Urinary bladder (tissue), 4 donors: ENCODE data around the gene AGPAT3. TPM values are rescaled to one million over a fixed set of nuclear protein-coding genes. Genes with fewer than 3 reads are reported as not detected.

Source experiments
- DNase-seq: peaks from one replicate; pipeline ENCODE4 v3.0.0-alpha.2; 2015; ENCODE audit errors: extremely low spot score
- H3K27ac ChIP-seq: one replicate; pipeline ENCODE4 v1.5.1; 2013; ENCODE audit warnings: low read depth, mild to moderate bottlenecking, moderate library complexity
- H3K36me3 ChIP-seq: one replicate; pipeline ENCODE4 v1.6.1; 2013; ENCODE audit warnings: mild to moderate bottlenecking, moderate library complexity; ENCODE audit not compliant: insufficient read depth
- H3K4me1 ChIP-seq: one replicate; pipeline ENCODE4 v1.6.1; 2013; ENCODE audit warnings: mild to moderate bottlenecking, moderate library complexity; ENCODE audit not compliant: insufficient read depth
- H3K4me3 ChIP-seq: one replicate; pipeline ENCODE4 v1.5.1; 2013; ENCODE audit warnings: low read depth, low read length
- WGBS: extraction: QIAGEN DNeasy Blood & Tissue Kit; methylation state at CpG from one replicate; pipeline ENCODE4 v1.1.7; 2013; 5-methylcytosine and 5-hydroxymethylcytosine counted together
- polyA plus RNA-seq: library from polyadenylated mRNA; stranded (reverse); fragments of 200-250 nt; gene quantifications from one replicate; pipeline ENCODE4 v1.2.3, GENCODE V29; 2013
- total RNA-seq: library from RNA; depleted of rRNA; stranded (reverse); fragments of >200 nt; gene quantifications from one replicate; pipeline ENCODE4 v1.2.3, GENCODE V29; 2014
- donor health status: healthy with polysubstance abuse.
- donor health status: healthy.

Gene AGPAT3
- total and polyA plus RNA-seq, 2 donors = 19.5 to 25.1 TPM

GRCh38 chr21:43904331-43904781, 39.3 kb downstream of the AGPAT3 start:
- DNase-seq = no peak
- H3K4me3 ChIP-seq = no peak overlapping the region
- no peak overlapping the region for H3K27ac ChIP-seq
- H3K36me3 ChIP-seq = no peaks in the 10 kb centered on the region
- H3K4me1 ChIP-seq = no peaks in the 10 kb centered on the region
- 88% methylated on average over 14 of the region's 14 CpGs for WGBS

- H3K27ac ChIP-seq = no peak overlapping the region
- H3K4me3 ChIP-seq = no peak overlapping the region
- no peak for DNase-seq
- no peaks in the 10 kb centered on the region for H3K36me3 ChIP-seq
- WGBS = 89% methylated on average over 16 of the region's 16 CpGs
- no peaks in the 10 kb centered on the region for H3K4me1 ChIP-seq
Measured at GRCh38 chr21:43905726-43906455, 40.9 kb downstream of the AGPAT3 start.

DNA sequence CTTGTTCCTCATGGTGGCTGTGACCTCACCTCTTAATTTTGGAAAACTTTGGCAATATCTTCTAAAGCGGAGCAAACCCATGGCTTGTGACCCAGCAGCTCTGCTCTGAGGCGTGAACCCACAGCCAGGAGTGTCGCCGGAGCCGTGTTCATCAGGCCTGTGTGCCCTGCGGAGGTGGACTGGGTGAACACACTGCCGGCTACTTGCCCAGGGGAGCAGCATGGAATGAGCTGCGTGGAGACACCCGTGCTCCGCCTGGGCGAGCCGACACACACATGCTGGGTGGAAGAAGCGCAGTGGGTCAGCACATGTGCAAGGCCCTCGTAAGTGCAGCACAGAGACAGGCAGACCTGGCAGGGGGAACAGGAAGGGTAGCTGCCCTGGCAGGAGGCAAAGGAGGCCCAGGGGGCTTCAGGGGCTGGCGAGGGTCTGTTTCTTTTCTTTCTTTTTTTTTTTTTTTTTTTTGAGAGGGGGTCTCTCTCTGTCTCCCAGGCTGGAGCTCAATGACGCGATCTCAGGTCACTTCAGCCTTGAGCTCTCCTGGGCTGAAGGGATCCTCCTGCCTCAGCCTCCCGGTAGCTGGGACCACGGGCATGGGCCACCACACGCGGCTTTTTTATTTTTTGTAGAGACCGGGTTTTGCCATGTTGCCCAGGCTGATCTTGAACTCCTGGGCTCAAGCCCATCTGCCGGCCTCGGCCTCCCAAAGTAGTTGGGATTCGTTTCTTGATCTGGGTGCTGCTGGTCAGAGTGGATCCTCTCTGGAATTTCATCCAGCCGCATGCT, 41.8 kb downstream of the AGPAT3 start:
- DNase-seq = no peak
- no peak overlapping the region for H3K4me3 ChIP-seq
- no peaks in the 10 kb centered on the region for H3K4me1 ChIP-seq
- H3K27ac ChIP-seq = no peak overlapping the region
- H3K36me3 ChIP-seq = no peaks in the 10 kb centered on the region
- 96% methylated on average over 26 of the region's 26 CpGs for WGBS

DNA sequence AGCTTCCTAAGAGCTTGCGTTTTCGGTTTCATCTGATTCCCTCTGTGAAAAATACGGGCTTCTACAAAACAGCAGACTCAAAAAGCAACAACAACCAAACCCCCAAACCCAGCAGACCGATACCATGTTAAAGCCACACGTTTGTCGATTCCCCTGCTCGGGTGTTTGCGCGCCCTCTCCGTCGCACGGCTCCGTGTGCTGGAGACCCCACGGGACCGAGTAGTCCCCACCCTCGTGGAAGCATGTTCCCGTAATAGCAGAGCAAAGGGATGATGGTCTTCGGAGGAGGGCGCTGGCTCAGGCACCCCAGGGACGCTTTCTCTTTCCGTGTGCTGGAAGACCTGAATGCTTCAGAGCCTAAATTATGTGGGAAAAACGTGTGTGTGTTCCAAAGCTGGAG, 42.7 kb downstream of the AGPAT3 start:
- WGBS = 85% methylated on average over 22 of the region's 22 CpGs
- no peak for DNase-seq
- H3K36me3 ChIP-seq = no peaks in the 10 kb centered on the region
- H3K4me1 ChIP-seq = no peaks in the 10 kb centered on the region
- H3K27ac ChIP-seq = no peak overlapping the region
- no peak overlapping the region for H3K4me3 ChIP-seq

- WGBS = 75% methylated on average over 8 of the region's 8 CpGs
- Histone ChIP-seq H3K4me1 (no peaks in the 10 kb centered on the region), H3K36me3 (no peaks in the 10 kb centered on the region), H3K4me3 (no peak overlapping the region), H3K27ac (no peak overlapping the region)
- no peak for DNase-seq
Measured at GRCh38 chr21:43908167-43908566, 43.1 kb downstream of the AGPAT3 start.

DNA sequence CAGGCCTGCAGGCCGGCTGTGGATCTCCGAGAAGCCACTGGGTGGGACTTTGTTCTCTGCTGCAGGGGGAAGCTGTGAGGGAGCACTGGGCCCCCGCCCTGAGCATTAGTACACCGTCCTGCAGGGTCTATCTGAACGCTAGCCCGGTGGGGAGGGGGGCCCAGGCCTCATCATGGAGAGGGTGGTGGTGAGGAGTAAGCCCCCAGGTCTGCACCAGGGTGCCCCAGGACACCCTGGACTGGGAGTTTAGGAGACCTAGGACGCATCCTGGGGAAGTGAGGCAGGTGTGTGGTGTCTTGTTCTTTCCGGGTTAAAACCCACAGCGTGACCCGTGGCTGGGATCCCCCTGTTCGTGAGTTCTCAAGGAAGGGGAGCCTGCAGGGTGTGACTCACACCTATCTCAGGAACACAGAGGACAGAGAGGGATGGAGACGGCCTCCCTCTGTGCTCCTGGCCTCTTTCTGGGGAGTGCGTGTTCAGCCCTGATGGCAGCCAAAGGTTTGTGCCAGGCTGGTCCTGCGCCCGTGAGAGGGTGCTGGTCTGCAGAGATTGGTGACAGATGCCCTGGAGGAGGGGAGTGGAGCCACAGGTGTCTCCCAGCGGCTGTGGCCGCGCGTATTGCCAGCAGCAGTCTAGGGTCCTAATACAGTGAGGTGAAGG, 44.8 kb downstream of the AGPAT3 start:
- 86% methylated on average over 19 of the region's 19 CpGs for WGBS
- H3K4me1 ChIP-seq = peaks cover 3% of the 10 kb centered on the region
- H3K36me3 ChIP-seq = no peaks in the 10 kb centered on the region
- DNase-seq = no peak
- no peak overlapping the region for H3K4me3 ChIP-seq
- no peak overlapping the region for H3K27ac ChIP-seq

GRCh38 chr21:43910460-43910859, 45.4 kb downstream of the AGPAT3 start:
- 81% methylated on average over 7 of the region's 7 CpGs for WGBS
- no peak for DNase-seq
- peaks cover 3% of the 10 kb centered on the region for H3K4me1 ChIP-seq
- H3K36me3 ChIP-seq = no peaks in the 10 kb centered on the region
- no peak overlapping the region for H3K4me3 ChIP-seq
- no peak overlapping the region for H3K27ac ChIP-seq

GRCh38 chr21:43911015-43911934, 46.3 kb downstream of the AGPAT3 start:
- H3K4me1 ChIP-seq = peaks cover 3% of the 10 kb centered on the region
- DNase-seq = no peak
- 79% methylated on average over 21 of the region's 21 CpGs for WGBS

GRCh38 chr21:43911935-43912487, 47.0 kb downstream of the AGPAT3 start:
- WGBS = 96% methylated on average over 17 of the region's 17 CpGs
- H3K36me3 ChIP-seq = no peaks in the 10 kb centered on the region
- H3K4me1 ChIP-seq = peaks cover 3% of the 10 kb centered on the region
- H3K27ac ChIP-seq = no peak overlapping the region
- no peak overlapping the region for H3K4me3 ChIP-seq
- DNase-seq = no peak

More at GRCh38 chr21:43911015-43911934, 46.3 kb downstream of the AGPAT3 start:
- Histone ChIP-seq H3K27ac (no peak overlapping the region), H3K36me3 (no peaks in the 10 kb centered on the region), H3K4me3 (no peak overlapping the region)

- WGBS = 89% methylated on average over 9 of the region's 9 CpGs
- Histone ChIP-seq H3K4me3 (no peak overlapping the region), H3K36me3 (no peaks in the 10 kb centered on the region), H3K4me1 (peaks cover 3% of the 10 kb centered on the region), H3K27ac (no peak overlapping the region)
- DNase-seq = no peak
Measured at GRCh38 chr21:43912500-43912899, 47.5 kb downstream of the AGPAT3 start.

DNA sequence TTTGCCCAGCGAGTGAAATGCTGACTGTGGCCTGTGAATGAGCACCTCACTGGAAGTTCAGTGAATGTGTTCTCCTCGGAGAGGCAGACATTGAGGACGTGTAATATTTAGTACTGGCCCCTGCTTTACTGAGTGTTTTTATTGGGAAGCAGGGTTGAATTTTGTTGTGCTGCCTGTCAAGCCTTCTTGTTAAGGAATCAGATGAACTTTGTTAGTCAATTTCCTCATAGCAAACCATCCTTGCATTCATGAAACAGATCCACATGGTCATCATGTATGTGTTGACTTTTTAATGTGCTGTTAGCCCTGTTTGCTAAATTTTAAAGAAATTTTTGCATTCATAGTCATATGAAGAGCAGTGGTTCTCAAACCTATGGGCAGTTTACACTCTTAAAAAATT, 47.9 kb downstream of the AGPAT3 start:
- H3K27ac ChIP-seq = no peak overlapping the region
- peaks cover 3% of the 10 kb centered on the region for H3K4me1 ChIP-seq
- H3K4me3 ChIP-seq = no peak overlapping the region
- WGBS = 98% methylated on average over 3 of the region's 3 CpGs
- H3K36me3 ChIP-seq = no peaks in the 10 kb centered on the region
- DNase-seq = no peak

GRCh38 chr21:43913928-43914327, 48.9 kb downstream of the AGPAT3 start:
- Histone ChIP-seq H3K36me3 (no peaks in the 10 kb centered on the region), H3K27ac (peak overlapping the region; percentile 19), H3K4me3 (no peak overlapping the region), H3K4me1 (peaks cover 3% of the 10 kb centered on the region)
- 41% methylated on average over 6 of the region's 6 CpGs for WGBS
- DNase-seq = no peak

DNA sequence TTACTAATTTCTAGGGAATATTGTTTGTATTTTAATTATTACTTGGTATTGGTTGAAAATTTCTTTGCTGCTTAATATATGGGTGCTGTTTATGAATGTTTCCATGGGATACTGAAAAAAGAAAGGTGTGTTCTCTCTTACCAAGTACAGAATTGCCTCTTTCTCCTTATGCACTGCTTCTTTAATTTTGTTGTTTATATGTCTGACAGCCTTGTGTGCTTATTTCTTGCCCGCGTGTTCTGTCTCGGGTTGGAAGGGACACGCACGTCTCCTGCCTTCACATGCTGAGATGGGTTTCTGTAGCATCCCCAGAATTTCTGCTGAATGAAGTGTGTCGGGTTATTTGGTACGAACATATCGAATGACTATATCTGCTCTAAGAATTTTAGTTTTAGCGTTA, 51.1 kb downstream of the AGPAT3 start:
- H3K4me3 ChIP-seq = no peak overlapping the region
- no peaks in the 10 kb centered on the region for H3K36me3 ChIP-seq
- DNase-seq = no peak
- peaks cover 3% of the 10 kb centered on the region for H3K4me1 ChIP-seq
- H3K27ac ChIP-seq = no peak overlapping the region
- 68% methylated on average over 9 of the region's 9 CpGs for WGBS
